GM12874 (cell line): ENCODE results near the gene MOSPD3.

Source experiments
- TF ChIP-seq, protein P1 (sequence below): IDR thresholded peaks from 2 replicates; pipeline ENCODE4 v1.5.1; 2011; ENCODE audit warnings: low read depth, mild to moderate bottlenecking, control low read depth, low read length, moderate library complexity; ENCODE audit not compliant: insufficient read depth

MOSPD3 gene

DNA sequence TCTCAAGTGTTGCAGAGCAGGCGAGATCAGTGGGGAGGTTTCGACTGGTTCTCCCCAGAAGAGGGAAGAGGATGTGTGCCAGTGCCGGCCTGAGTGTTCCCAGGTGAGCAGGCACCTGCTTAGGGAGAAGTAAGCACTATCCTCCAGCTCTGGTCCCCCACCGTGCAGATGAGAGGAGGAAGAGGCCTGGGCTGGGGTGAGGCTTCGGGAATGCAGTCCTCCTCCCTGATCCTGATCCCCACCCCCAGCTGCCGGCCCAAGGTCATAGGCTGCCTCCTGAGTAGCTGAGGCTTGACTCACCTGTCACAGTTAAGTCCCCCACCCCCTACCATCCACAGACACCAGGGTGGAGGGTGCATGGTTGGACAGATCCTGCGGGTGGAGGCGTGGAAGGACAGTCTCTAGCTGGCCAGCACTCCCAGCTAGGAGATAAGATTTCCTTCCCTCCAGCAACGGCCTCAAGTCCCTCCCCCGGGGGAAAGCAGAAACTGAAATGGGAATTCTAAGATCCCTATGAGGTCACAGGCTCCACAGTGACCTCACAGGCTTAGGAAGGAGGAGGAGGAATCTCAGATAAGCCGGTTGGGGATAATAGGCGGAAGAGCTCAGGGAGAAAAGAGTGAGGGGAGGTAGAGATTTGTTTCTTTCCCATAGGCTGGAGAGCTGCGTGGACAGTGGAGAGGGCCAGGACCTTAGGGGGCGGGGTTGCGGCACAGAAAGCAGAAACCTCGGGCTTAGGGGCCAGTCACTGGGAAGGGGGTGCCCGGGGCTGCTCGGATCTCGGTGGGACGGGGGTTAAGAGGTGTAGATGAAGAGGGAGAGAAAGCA, 27.4 kb upstream of the MOSPD3 start:
- TF ChIP-seq, protein P1, sequence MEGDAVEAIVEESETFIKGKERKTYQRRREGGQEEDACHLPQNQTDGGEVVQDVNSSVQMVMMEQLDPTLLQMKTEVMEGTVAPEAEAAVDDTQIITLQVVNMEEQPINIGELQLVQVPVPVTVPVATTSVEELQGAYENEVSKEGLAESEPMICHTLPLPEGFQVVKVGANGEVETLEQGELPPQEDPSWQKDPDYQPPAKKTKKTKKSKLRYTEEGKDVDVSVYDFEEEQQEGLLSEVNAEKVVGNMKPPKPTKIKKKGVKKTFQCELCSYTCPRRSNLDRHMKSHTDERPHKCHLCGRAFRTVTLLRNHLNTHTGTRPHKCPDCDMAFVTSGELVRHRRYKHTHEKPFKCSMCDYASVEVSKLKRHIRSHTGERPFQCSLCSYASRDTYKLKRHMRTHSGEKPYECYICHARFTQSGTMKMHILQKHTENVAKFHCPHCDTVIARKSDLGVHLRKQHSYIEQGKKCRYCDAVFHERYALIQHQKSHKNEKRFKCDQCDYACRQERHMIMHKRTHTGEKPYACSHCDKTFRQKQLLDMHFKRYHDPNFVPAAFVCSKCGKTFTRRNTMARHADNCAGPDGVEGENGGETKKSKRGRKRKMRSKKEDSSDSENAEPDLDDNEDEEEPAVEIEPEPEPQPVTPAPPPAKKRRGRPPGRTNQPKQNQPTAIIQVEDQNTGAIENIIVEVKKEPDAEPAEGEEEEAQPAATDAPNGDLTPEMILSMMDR = no peak

GRCh38 chr7:100585511-100586265, 26.7 kb upstream of the MOSPD3 start, which contains the start of gene LRCH4:
Gene LRCH4, minus strand, starts transcription at chr7:100586129. Its CDS starts 29 bp downstream, at chr7:100586100.
- TF ChIP-seq, protein P1 = no peak

DNA sequence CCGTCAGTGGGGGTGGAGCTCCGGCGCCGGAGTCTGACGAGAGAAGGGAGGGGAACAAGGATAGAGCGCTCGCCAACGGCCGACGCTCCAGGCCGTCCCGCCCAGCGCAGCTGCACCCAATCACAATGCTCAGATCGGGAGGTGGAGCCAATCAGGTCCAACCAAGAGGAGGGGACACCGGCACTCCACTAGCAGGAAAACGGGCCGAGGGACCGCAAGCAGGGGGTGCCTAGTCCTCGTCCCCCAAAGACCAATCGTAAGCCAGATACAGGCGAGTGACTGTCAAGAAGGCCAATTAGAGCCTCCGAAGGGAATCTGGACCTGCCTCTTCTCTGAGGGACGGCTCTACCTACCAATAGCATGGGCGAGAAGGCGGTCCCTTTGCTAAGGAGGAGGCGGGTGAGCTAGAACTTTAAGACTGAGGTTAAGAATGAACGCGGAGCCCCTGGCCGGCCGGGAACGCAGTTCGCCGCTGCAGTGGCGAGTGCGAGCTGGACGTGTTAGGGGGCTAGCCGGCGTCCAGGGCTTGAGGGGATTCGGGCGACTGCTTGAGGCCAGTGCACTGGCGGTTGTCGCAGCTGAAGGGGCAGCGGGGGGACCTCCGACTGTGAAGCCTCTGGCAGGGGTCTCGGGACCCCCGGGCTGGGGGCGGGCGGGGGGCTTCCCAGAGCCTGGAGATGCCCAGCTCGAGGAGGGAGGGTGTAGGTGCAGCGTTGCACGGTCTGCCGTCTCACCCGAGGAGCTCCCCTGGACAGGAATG, 25.9 kb upstream of the MOSPD3 start, which contains the start of gene FBXO24:
TSS of gene FBXO24 (plus strand) at position 63 of the 760 bp plus-strand sequence. CDS start at position 361, 298 bp downstream.
- TF ChIP-seq, protein P1 = no peak

DNA sequence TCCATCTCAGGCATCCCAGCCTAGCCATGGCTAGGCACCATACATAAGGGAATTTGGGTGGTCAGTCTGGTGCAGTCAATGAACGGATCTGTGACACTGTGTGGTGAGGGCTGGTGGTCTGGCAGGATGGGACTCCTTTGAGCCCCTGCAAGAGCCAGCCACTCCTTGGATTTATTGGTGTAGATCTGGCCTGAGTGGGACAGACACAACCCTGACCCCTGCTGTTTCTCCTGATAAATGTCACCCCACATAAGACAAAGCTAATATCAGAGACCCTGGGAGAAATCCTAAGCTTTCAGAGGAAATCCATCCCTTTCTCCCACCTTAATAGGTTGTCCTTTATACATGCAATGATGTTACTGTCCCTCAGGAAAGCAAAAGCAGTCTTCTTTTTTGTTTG, 23.9 kb upstream of the MOSPD3 start:
- TF ChIP-seq, protein P1 = peak; percentile 27; the same call in 1 of the 2 replicates

- TF ChIP-seq, protein P1 = no peak
These were observed 22.9 kb upstream of the MOSPD3 start for GRCh38 chr7:100589341-100589947.

- TF ChIP-seq, protein P1 = no peak
These were observed 22.1 kb upstream of the MOSPD3 start for GRCh38 chr7:100590077-100590737.
